H1 (cell line): ENCODE data around the gene TMEM45A. TPM values are rescaled to one million over a fixed set of nuclear protein-coding genes. Genes with fewer than 3 reads are reported as not detected.

ENCODE experiments used
- CTCF ChIA-PET: fragments of 300-600 bp; sonication (Branson Sonifier 250); formaldehyde crosslinking; loops from one replicate; lab custom pipeline; 2021; ENCODE audit not compliant: partially characterized antibody; lab: Charles Lee
- POLR2A ChIA-PET: fragments of 300-600 bp; sonication (Branson Sonifier 250); formaldehyde crosslinking; loops from one replicate; lab custom pipeline; 2021; ENCODE audit warnings: inconsistent platforms; ENCODE audit not compliant: partially characterized antibody; lab: Charles Lee
- DNase-seq, 2 experiments: peaks; one replicate each; pipeline versions ENCODE4 v3.0.0 to v3.0.0-alpha.2; 2010 to 2022; ENCODE audit warnings: low spot score in 2 of 2, low read depth in 1 of 2, mixed read lengths in 1 of 2
- FAIRE-seq: peaks from 2 replicates; lab custom pipeline; 2011; peaks lifted over from hg19 to GRCh38; lab: Jason Lieb, UNC
- H2AFZ ChIP-seq: 2 replicates; pipeline ENCODE4 v1.8.1; 2012; ENCODE audit warnings: low read length, inconsistent platforms
- H2AK5ac ChIP-seq: 2 replicates; pipeline ENCODE4 v1.6.1; 2013; ENCODE audit warnings: low read depth, low read length
- H2BK120ac ChIP-seq: replicated peaks from 2 replicates; pipeline ENCODE3; 2013; ENCODE audit warnings: low read depth, low read length, inconsistent platforms
- H2BK12ac ChIP-seq: 2 replicates; pipeline ENCODE4 v1.6.1; 2013; ENCODE audit warnings: low read depth, low read length
- H2BK15ac ChIP-seq: 2 replicates; pipeline ENCODE4 v1.6.1; 2013; ENCODE audit warnings: low read length
- H2BK20ac ChIP-seq: 2 replicates; pipeline ENCODE4 v1.6.1; 2013; ENCODE audit warnings: low read length
- H2BK5ac ChIP-seq: 2 replicates; pipeline ENCODE4 v1.6.1; 2013; ENCODE audit warnings: low read depth, low read length
- H3K14ac ChIP-seq: 2 replicates; pipeline ENCODE4 v1.6.1; 2013; ENCODE audit warnings: inconsistent platforms; ENCODE audit not compliant: insufficient read length
- H3K18ac ChIP-seq: 2 replicates; pipeline ENCODE4 v1.6.1; 2013; ENCODE audit warnings: low read length; ENCODE audit errors: extremely low read depth
- H3K23ac ChIP-seq: 2 replicates; pipeline ENCODE4 v1.6.1; 2013; ENCODE audit warnings: inconsistent platforms; ENCODE audit not compliant: insufficient read length
- H3K23me2 ChIP-seq: 2 replicates; pipeline ENCODE4 v1.6.1; 2013; ENCODE audit warnings: low read depth, low read length
- H3K27ac ChIP-seq: 2 replicates; pipeline ENCODE4 v1.6.1; 2011; ENCODE audit warnings: low read depth, low read length, inconsistent platforms
- H3K27me3 ChIP-seq, 4 experiments: replicated peaks in 1 of 4; 1 replicate in 1 of 4; 2 replicates in 3 of 4; pipeline versions ENCODE4 v1.6.1 to v1.8.1; 2011 to 2013; ENCODE audit warnings: low read length in 3 of 4, mild to moderate bottlenecking in 3 of 4, inconsistent platforms in 2 of 4, mixed read lengths in 2 of 4, moderate library complexity in 1 of 4; ENCODE audit not compliant: control insufficient read depth in 3 of 4, insufficient read depth in 3 of 4; ENCODE audit errors: extremely low read depth in 1 of 4
- H3K36me3 ChIP-seq, 4 experiments: 2 replicates each; pipeline versions ENCODE4 v1.6.1 to v1.8.1; 2011 to 2013; ENCODE audit warnings: mild to moderate bottlenecking in 4 of 4, low read length in 3 of 4, moderate library complexity in 2 of 4, control low read depth in 1 of 4, inconsistent platforms in 1 of 4; ENCODE audit not compliant: insufficient read depth in 4 of 4, control insufficient read depth in 2 of 4
- H3K4ac ChIP-seq: replicated peaks from 2 replicates; pipeline ENCODE3; 2013; ENCODE audit warnings: low read length, low read depth, mixed read lengths, inconsistent platforms; ENCODE audit not compliant: insufficient read length
- H3K4me1 ChIP-seq, 4 experiments: replicated peaks in 1 of 4; 1 replicate in 1 of 4; 2 replicates in 3 of 4; pipeline versions ENCODE4 v1.6.1 to v1.8.1; 2011 to 2013; ENCODE audit warnings: low read length in 3 of 4, inconsistent platforms in 2 of 4, mixed read lengths in 1 of 4; ENCODE audit not compliant: insufficient read depth in 4 of 4, control insufficient read depth in 3 of 4
- H3K4me2 ChIP-seq, 2 experiments: 2 replicates each; pipeline versions ENCODE4 v1.6.1 to v1.8.1; 2011 to 2013; ENCODE audit warnings: low read depth in 2 of 2, low read length in 2 of 2, control low read depth in 1 of 2, inconsistent platforms in 1 of 2, mild to moderate bottlenecking in 1 of 2; ENCODE audit not compliant: insufficient read depth in 1 of 2
- H3K4me3 ChIP-seq, 4 experiments: fragments of 200-600, 300-600 bp in 1 of 4; sonication (generic), shearing (Covaris generic), sonication (Bioruptor Twin) in 1 of 4; 2 replicates each; pipeline versions ENCODE4 v1.5.1 to v1.8.1; 2011 to 2016; ENCODE audit warnings: low read length in 4 of 4, low read depth in 3 of 4, control low read depth in 2 of 4, inconsistent platforms in 2 of 4, mild to moderate bottlenecking in 2 of 4, mixed read lengths in 1 of 4, moderate library complexity in 1 of 4; ENCODE audit not compliant: insufficient read depth in 2 of 4; ENCODE audit errors: extremely low read depth in 1 of 4
- H3K56ac ChIP-seq: replicated peaks from 2 replicates; pipeline ENCODE3; 2013; ENCODE audit warnings: low read depth, mild to moderate bottlenecking, mixed read lengths, low read length, inconsistent platforms; ENCODE audit not compliant: insufficient read length
- H3K79me1 ChIP-seq: 2 replicates; pipeline ENCODE4 v1.6.1; 2013; ENCODE audit warnings: low read depth, low read length, control low read depth
- H3K79me2 ChIP-seq, 2 experiments: 2 replicates each; pipeline versions ENCODE4 v1.6.1 to v1.8.1; 2012 to 2013; ENCODE audit warnings: low read length in 2 of 2, mild to moderate bottlenecking in 2 of 2, inconsistent platforms in 1 of 2; ENCODE audit not compliant: insufficient read depth in 2 of 2, control insufficient read depth in 1 of 2
- H3K9ac ChIP-seq, 4 experiments: replicated peaks in 1 of 4; 1 replicate in 1 of 4; 2 replicates in 3 of 4; pipeline versions ENCODE4 v1.6.1 to v1.8.1; 2011 to 2013; ENCODE audit warnings: low read depth in 3 of 4, low read length in 3 of 4, control low read depth in 2 of 4, mild to moderate bottlenecking in 2 of 4, moderate library complexity in 2 of 4, inconsistent platforms in 1 of 4; ENCODE audit errors: extremely low read depth in 1 of 4
- H3K9me3 ChIP-seq, 2 experiments: 2 replicates each; pipeline versions ENCODE4 v1.6.1 to v1.8.1; 2012 to 2013; ENCODE audit warnings: mild to moderate bottlenecking in 2 of 2, moderate library complexity in 2 of 2, control low read depth in 1 of 2, inconsistent platforms in 1 of 2, low read depth in 1 of 2, low read length in 1 of 2, mixed read lengths in 1 of 2; ENCODE audit not compliant: insufficient read depth in 2 of 2
- H4K20me1 ChIP-seq, 2 experiments: replicated peaks in 1 of 2; 2 replicates each; pipeline versions ENCODE3 to v1.8.1; 2011 to 2013; ENCODE audit warnings: inconsistent platforms in 2 of 2, low read length in 2 of 2, mild to moderate bottlenecking in 1 of 2; ENCODE audit not compliant: insufficient read depth in 2 of 2, control insufficient read depth in 1 of 2
- H4K5ac ChIP-seq: 2 replicates; pipeline ENCODE4 v1.6.1; 2013; ENCODE audit warnings: low read length, low read depth, mixed read lengths, inconsistent platforms; ENCODE audit not compliant: insufficient read length
- H4K8ac ChIP-seq: 2 replicates; pipeline ENCODE4 v1.8.0; 2013; ENCODE audit warnings: mild to moderate bottlenecking, moderate library complexity, low read length, inconsistent platforms; ENCODE audit not compliant: insufficient read depth; ENCODE audit errors: extremely low read depth
- H4K91ac ChIP-seq: replicated peaks from 2 replicates; pipeline ENCODE3; 2013; ENCODE audit warnings: low read length, mixed read lengths, inconsistent platforms; ENCODE audit not compliant: insufficient read length
- EGR1 ChIP-seq: IDR thresholded peaks from 2 replicates; pipeline ENCODE4 v1.6.1; 2011; ENCODE audit warnings: low read depth, low read length, borderline replicate concordance
- GABPA ChIP-seq: IDR thresholded peaks from 2 replicates; pipeline ENCODE4 v1.6.1; 2011; ENCODE audit warnings: mild to moderate bottlenecking, low read length, moderate library complexity, borderline replicate concordance; ENCODE audit not compliant: insufficient read depth
- RBBP5 ChIP-seq: IDR thresholded peaks from 2 replicates; pipeline ENCODE4 v1.7.1; 2012; ENCODE audit warnings: low read depth, mild to moderate bottlenecking, inconsistent platforms, low read length, moderate library complexity, borderline replicate concordance
- RXRA ChIP-seq: IDR thresholded peaks from 2 replicates; pipeline ENCODE4 v1.6.1; 2011; ENCODE audit warnings: low read depth, mild to moderate bottlenecking, low read length, moderate library complexity; ENCODE audit not compliant: insufficient read depth
- TBP ChIP-seq: IDR thresholded peaks from 2 replicates; pipeline ENCODE4 v1.6.1; 2011; ENCODE audit warnings: low read depth, low read length, improper control_type of control experiment
- WGBS, 2 experiments: shearing (Covaris generic) in 1 of 2; methylation state at CpG; one replicate each; pipeline versions ENCODE4 v1.1.6 to v1.1.7; 2013 to 2015; ENCODE audit warnings: low lambda C conversion rate in 2 of 2, mixed read lengths in 2 of 2, inconsistent platforms in 1 of 2, low coverage in 1 of 2, missing lambda C conversion rate in 1 of 2; ENCODE audit not compliant: insufficient replicate concordance in 2 of 2, insufficient coverage in 1 of 2, insufficient read length in 1 of 2; ENCODE audit errors: extremely low coverage in 1 of 2, missing lambda C conversion rate in 1 of 2; 5-methylcytosine and 5-hydroxymethylcytosine counted together
- polyA plus RNA-seq, 7 experiments: library from polyadenylated mRNA; depleted of rRNA in 3 of 7; stranded (reverse) in 5 of 7; unstranded in 2 of 7; fragments of >200 nt in 5 of 7; fragments of 200-250 nt in 2 of 7; gene quantifications; 1 replicate in 5 of 7; 2 replicates in 1 of 7; 4 replicates in 1 of 7; pipeline versions ENCODE4 v1.2.1 to v1.2.3, GENCODE V29; 2011 to 2013; ENCODE audit warnings: missing spikeins in 2 of 7, mixed read lengths in 2 of 7
- total RNA-seq: library from RNA; stranded (reverse); fragmentation: NEBNext Ultra II Directional; extraction: Animal tissue kit (Norgen Biotek cat#: 25700); gene quantifications from 2 replicates; pipeline ENCODE4 v1.2.1, GENCODE V29; 2021

TMEM45A gene
- total and polyA plus RNA-seq, 2 of the 8 experiments (the other 6 are each of a cell fraction or from before 2014, with no cell fraction given), result 12.9 to 14.2 TPM

DNA sequence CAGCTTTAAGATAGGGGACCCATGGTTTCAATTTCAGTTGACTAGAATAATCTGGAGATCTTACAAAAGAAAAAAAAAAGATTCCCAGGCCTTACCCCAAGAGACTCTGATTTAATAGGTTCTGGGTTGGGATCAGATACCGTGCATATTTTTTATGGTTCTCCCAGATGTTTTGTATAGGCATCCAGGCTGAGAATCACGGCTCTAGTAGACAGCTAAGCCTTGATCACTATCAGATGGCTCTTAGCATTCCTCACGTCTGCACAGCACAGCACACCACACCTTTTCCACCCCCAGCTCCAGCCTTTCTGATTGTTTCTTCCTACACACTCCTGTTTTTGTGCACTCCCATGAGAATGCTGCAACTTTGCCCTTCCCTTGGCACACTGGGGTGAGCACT lies 40.8 kb downstream of the TMEM45A start:
- no peaks in the 10 kb centered on the region for H3K36me3 ChIP-seq
- POLR2A ChIA-PET, result interaction anchor here (1.1 kb wide), 1 partner anchor 29 kb away, joined by 3 read pairs; no protein-coding TSS in a partner anchor

More for the DNA sequence above, 40.8 kb downstream of the TMEM45A start:
- CTCF ChIA-PET, result interaction anchor here (0.7 to 1.3 kb wide), 2 partner anchors 56 to 76 kb away, joined by 5 read pairs; no protein-coding TSS in a partner anchor
- Histone ChIP-seq H3K9me3 (no peaks in the 10 kb centered on the region), H3K4me2 (no peak overlapping the region), H3K18ac (no peak overlapping the region), H2BK20ac (no peak overlapping the region), H4K5ac (no peak overlapping the region), H3K23me2 (no peaks in the 10 kb centered on the region), H3K56ac (no peak overlapping the region), H4K91ac (no peak overlapping the region), H2BK120ac (no peak overlapping the region), H3K27me3 (no peaks in the 10 kb centered on the region), H3K4ac (no peak overlapping the region), H3K23ac (no peak overlapping the region), H3K27ac (no peak overlapping the region), H2BK15ac (no peak overlapping the region), H3K79me2 (no peaks in the 10 kb centered on the region), H2AK5ac (0 out of 2 replicates have a peak overlapping the region, but pooled peaks have one; percentile 56), H3K79me1 (no peaks in the 10 kb centered on the region), H2AFZ (no peak overlapping the region), H3K14ac (no peak overlapping the region), H4K20me1 (no peaks in the 10 kb centered on the region), H3K4me3 (no peak overlapping the region), H2BK12ac (no peak overlapping the region), H2BK5ac (no peak overlapping the region), H3K4me1 (no peaks in the 10 kb centered on the region), H4K8ac (no peak overlapping the region), H3K9ac (no peak overlapping the region)
- no peak for TF ChIP-seq GABPA
- TF ChIP-seq RBBP5, result no peak
- TF ChIP-seq EGR1, result no peak
- no peak for TF ChIP-seq RXRA
- TF ChIP-seq TBP, result no peak
- no peak for FAIRE-seq
- no peak for DNase-seq
- 90% methylated on average over 3 of the region's 3 CpGs; no CpG with 5 or more reads in 1 of the 2 experiments for WGBS, 2 experiments
